Stomach (tissue), 9 donors: Measurements from ENCODE around the gene GMDS. TPM values are rescaled to one million over a fixed set of nuclear protein-coding genes. Genes with fewer than 3 reads are reported as not detected.

Experiments used
- DNase-seq, 2 donors: peaks; one replicate each; pipeline versions ENCODE4 v3.0.0 to v3.0.0-alpha.2; 2013 to 2019
- H3K27ac ChIP-seq, 5 donors: fragments of 200-600 bp in 4 of 5; sonication (generic) in 4 of 5; one replicate each; pipeline ENCODE4 v1.5.1; 2013 to 2019; ENCODE audit warnings: mild to moderate bottlenecking in 1 of 5, moderate library complexity in 1 of 5
- H3K27me3 ChIP-seq, 3 donors: fragments of 200-600 bp; sonication (generic); one replicate each; pipeline ENCODE4 v1.5.1; 2017 to 2019; ENCODE audit warnings: mixed run types in 1 of 3
- H3K36me3 ChIP-seq, 4 donors: fragments of 200-600 bp; sonication (generic); 1 replicate in 3 of 4; 2 replicates in 1 of 4; pipeline ENCODE4 v1.5.1; 2016 to 2019
- H3K4me1 ChIP-seq, 4 donors: fragments of 200-600 bp; sonication (generic); one replicate each; pipeline ENCODE4 v1.5.1; 2016 to 2019
- H3K4me3 ChIP-seq, 4 donors: fragments of 200-600 bp; sonication (generic) in 3 of 4; one replicate each; pipeline ENCODE4 v1.5.1; 2016 to 2019; ENCODE audit warnings: mild to moderate bottlenecking in 1 of 4
- H3K9me3 ChIP-seq, 4 donors: fragments of 200-600 bp; sonication (generic); one replicate each; pipeline ENCODE4 v1.5.1; 2016 to 2019
- EP300 ChIP-seq: sonication (generic); formaldehyde crosslinking; IDR thresholded peaks from one replicate; pipeline ENCODE4 v1.6.1; 2017; ENCODE audit warnings: antibody characterized with exemption
- POLR2A ChIP-seq, 4 donors: fragments of 450-650 bp; IDR thresholded peaks; one replicate each; pipeline ENCODE4 v1.6.1; 2016; ENCODE audit warnings: antibody characterized with exemption in 4 of 4, control low read depth in 2 of 4, mild to moderate bottlenecking in 1 of 4, moderate library complexity in 1 of 4
- POLR2AphosphoS5 ChIP-seq, 3 donors: sonication (generic); formaldehyde crosslinking; IDR thresholded peaks; one replicate each; pipeline ENCODE4 v1.6.1; 2016; ENCODE audit warnings: antibody characterized with exemption in 3 of 3
- WGBS, 5 donors: extraction: QIAGEN DNeasy Blood & Tissue Kit in 3 of 5; methylation state at CpG; one replicate each; pipeline versions ENCODE4 v1.1.5 to v1.1.7; 2013 to 2018; 5-methylcytosine and 5-hydroxymethylcytosine counted together
- intact Hi-C: fragments of 100-400 bp; cut with DNase I; formaldehyde crosslinking; loops from one replicate; pipeline ENCODE4 v1.15.1; 2023; ENCODE audit warnings: low total_unique reads
- polyA plus RNA-seq, 3 donors: library from polyadenylated mRNA; stranded (reverse); fragments of 200-250 nt; gene quantifications; one replicate each; pipeline ENCODE4 v1.2.3, GENCODE V29; 2013
- total RNA-seq, 5 donors: library from RNA; depleted of rRNA; stranded (reverse); fragments of >200 nt; gene quantifications; one replicate each; pipeline versions ENCODE4 v1.1.0 to v1.2.3, GENCODE V29; 2014 to 2016
- TF ChIP-seq, protein P1 (sequence below), 7 experiments: fragments of 450-650 bp in 4 of 7; fragments of 200-600 bp in 3 of 7; sonication (generic) in 3 of 7; IDR thresholded peaks; one replicate each; pipeline ENCODE4 v1.5.1; 2016 to 2019; ENCODE audit warnings: antibody characterized with exemption in 7 of 7, control low read depth in 2 of 7, mild to moderate bottlenecking in 1 of 7
- donor health status: healthy with polysubstance abuse.
- donor health status: Bipolar disorder and iron deficiency.
- donor health status: healthy.

Gene GMDS
- total and polyA plus RNA-seq, 8 donors = 83.7 to 262 (median 121) TPM

- Histone ChIP-seq H3K36me3 (no peaks in the 10 kb centered on the region), H3K9me3 (no peaks in the 10 kb centered on the region), H3K4me1 (peaks cover 0 to 5% (median 0%) of the 10 kb centered on the region in 4 donors), H3K27ac (no peak overlapping the region), H3K4me3 (no peak overlapping the region), H3K27me3 (peaks cover 0 to 16% (median 0%) of the 10 kb centered on the region in 3 donors)
- intact Hi-C loops = no loop called here
- 85 to 90% (median 89%) methylated on average over 6 of the region's 6 CpGs for WGBS, 5 donors
- TF ChIP-seq EP300 = no peak
- TF ChIP-seq, protein P1, sequence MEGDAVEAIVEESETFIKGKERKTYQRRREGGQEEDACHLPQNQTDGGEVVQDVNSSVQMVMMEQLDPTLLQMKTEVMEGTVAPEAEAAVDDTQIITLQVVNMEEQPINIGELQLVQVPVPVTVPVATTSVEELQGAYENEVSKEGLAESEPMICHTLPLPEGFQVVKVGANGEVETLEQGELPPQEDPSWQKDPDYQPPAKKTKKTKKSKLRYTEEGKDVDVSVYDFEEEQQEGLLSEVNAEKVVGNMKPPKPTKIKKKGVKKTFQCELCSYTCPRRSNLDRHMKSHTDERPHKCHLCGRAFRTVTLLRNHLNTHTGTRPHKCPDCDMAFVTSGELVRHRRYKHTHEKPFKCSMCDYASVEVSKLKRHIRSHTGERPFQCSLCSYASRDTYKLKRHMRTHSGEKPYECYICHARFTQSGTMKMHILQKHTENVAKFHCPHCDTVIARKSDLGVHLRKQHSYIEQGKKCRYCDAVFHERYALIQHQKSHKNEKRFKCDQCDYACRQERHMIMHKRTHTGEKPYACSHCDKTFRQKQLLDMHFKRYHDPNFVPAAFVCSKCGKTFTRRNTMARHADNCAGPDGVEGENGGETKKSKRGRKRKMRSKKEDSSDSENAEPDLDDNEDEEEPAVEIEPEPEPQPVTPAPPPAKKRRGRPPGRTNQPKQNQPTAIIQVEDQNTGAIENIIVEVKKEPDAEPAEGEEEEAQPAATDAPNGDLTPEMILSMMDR (IDR thresholded peaks at IDR 0.05) = no peak
- no peak for TF ChIP-seq POLR2AphosphoS5 (IDR thresholded peaks at IDR 0.05)
- TF ChIP-seq POLR2A (IDR thresholded peaks at IDR 0.05) = no peak
- no peak for DNase-seq
Measured at GRCh38 chr6:1580109-1580508, 665.3 kb downstream of the GMDS start.

DNA sequence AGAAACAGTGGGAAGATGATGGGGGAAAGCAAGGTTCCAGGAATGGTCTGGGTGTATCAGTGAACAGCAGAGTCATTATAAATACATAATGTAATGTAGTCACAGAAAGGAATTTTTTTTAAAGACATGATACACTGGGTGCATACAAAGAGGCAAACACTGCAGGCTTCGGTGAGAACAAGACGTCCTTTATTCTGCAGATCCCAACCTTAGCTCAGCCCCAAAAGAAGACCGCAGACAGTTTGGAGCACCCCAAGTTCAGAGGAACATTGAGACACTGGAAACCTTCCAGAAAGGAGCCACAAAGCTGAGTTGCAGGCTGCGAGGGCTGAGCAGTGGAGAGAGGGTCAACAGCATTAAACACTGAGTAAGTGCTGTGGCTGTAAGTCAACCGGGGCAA is 666.3 kb downstream of the GMDS start:
- Histone ChIP-seq H3K4me1 (peaks cover 0 to 8% (median 0%) of the 10 kb centered on the region in 4 donors), H3K4me3 (no peak overlapping the region), H3K27me3 (peaks cover 0 to 16% (median 0%) of the 10 kb centered on the region in 3 donors), H3K27ac (no peak overlapping the region), H3K9me3 (no peaks in the 10 kb centered on the region), H3K36me3 (no peaks in the 10 kb centered on the region)
- WGBS, 5 donors = 78 to 86% (median 84%) methylated on average over 5 of the region's 5 CpGs
- TF ChIP-seq POLR2AphosphoS5 (IDR thresholded peaks at IDR 0.05) = no peak
- no peak for TF ChIP-seq POLR2A (IDR thresholded peaks at IDR 0.05)
- TF ChIP-seq, protein P1 (IDR thresholded peaks at IDR 0.05) = no peak
- no peak for TF ChIP-seq EP300
- intact Hi-C loops = no loop called here
- no peak for DNase-seq

DNA sequence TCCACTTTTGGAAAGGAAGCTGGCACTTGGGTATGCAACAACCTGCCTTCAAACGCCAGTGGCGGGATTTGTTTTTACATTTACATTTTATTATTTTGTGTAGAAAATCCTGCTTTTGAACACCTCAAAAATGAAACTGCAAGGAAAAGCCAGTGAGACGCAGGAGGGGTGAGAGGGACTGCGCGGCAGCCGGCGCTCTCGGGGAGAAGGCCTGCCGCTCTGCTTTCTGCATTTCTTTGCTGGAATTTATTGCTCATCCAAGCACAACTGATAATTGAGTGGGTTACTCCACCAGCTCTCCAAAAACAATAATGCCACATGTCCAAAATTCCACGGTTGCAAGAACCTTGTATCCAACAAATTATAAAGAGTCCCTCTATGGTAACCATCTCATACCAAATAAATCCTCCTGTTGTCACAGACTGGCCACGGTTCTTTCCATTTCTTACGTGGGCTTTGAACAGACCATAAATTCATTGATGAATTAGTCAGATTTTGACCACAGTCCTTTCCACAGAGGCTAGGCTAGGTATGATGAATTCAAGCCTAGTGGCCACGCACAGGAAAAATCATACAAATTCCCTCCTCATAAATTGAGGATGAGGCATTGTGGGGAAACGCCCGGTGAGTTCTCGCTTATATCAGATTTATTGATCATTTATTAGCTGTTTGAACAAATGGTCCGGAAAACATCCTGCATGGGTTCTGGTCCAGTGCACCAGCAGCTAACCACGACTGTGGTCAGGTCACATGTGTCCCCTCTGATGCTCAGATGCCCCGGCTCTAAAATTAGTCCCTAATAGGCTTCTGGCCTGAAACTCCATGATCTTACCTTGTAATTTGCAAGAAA is 667.3 kb downstream of the GMDS start:
- peaks cover 0 to 16% (median 0%) of the 10 kb centered on the region in 3 donors for H3K27me3 ChIP-seq
- intact Hi-C loops = no loop called here
- no peaks in the 10 kb centered on the region for H3K36me3 ChIP-seq
- H3K27ac ChIP-seq = no peak overlapping the region
- DNase-seq = no peak
- peaks cover 0 to 8% (median 0%) of the 10 kb centered on the region in 4 donors for H3K4me1 ChIP-seq
- TF ChIP-seq POLR2A (IDR thresholded peaks at IDR 0.05) (no peak), POLR2AphosphoS5 (IDR thresholded peaks at IDR 0.05) (no peak), EP300 (no peak)
- TF ChIP-seq, protein P1 (IDR thresholded peaks at IDR 0.05) = no peak
- H3K9me3 ChIP-seq = no peaks in the 10 kb centered on the region
- 86 to 92% (median 89%) methylated on average over 19 of the region's 19 CpGs for WGBS, 5 donors
- H3K4me3 ChIP-seq = no peak overlapping the region

DNA sequence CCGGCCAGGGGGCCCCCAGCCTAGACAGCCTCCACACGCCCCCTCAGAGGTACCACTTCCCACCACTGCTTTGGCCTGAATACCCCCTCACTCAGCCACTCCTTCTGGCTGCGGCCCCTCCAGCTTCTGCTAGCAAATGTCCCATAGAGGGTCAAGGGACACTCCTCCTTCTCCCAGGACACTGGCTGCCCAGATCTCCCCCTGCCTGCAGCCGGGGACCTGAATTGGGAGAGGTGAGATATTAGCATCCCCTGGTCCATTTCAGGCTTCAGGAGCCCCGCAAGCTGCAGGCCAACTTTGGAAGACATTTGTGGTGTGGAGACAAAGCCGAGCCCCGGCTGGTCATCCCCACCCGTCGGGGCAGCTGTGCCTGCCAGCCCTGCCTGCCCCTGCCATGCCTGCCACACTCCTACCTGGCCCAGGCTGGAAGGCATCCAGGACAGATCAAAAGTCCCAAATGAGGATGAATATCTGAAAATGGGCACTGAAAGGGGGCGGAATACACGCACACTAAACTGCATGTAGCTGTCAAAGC is 668.2 kb downstream of the GMDS start:
- H3K4me3 ChIP-seq = no peak overlapping the region
- TF ChIP-seq EP300 = no peak
- TF ChIP-seq, protein P1 (IDR thresholded peaks at IDR 0.05) = no peak
- no peak for TF ChIP-seq POLR2A (IDR thresholded peaks at IDR 0.05)
- no peak for TF ChIP-seq POLR2AphosphoS5 (IDR thresholded peaks at IDR 0.05)
- H3K27ac ChIP-seq = no peak overlapping the region
- H3K4me1 ChIP-seq = peaks cover 0 to 8% (median 0%) of the 10 kb centered on the region in 4 donors
- no peaks in the 10 kb centered on the region for H3K9me3 ChIP-seq
- 88 to 94% (median 91%) methylated on average over 9 to 11 of the region's 11 CpGs for WGBS, 5 donors
- no peaks in the 10 kb centered on the region for H3K36me3 ChIP-seq
- DNase-seq = no peak
- H3K27me3 ChIP-seq = peaks cover 0 to 16% (median 0%) of the 10 kb centered on the region in 3 donors
- intact Hi-C loops = no loop called here
